SHP77 treated with DMSO at 0.1 percent for 48 hours (cell line): Measurements from ENCODE around the gene STPG4.
"Not testable (repeated sequence)": the region's sequence is repeated elsewhere in the genome, so short reads cannot be mapped to it uniquely, and the experiment has no call there.

Experiments used
- DNase-seq: peaks from one replicate; lab custom pipeline; 2025; lab: John Stamatoyannopoulos, UW

Gene STPG4

DNA sequence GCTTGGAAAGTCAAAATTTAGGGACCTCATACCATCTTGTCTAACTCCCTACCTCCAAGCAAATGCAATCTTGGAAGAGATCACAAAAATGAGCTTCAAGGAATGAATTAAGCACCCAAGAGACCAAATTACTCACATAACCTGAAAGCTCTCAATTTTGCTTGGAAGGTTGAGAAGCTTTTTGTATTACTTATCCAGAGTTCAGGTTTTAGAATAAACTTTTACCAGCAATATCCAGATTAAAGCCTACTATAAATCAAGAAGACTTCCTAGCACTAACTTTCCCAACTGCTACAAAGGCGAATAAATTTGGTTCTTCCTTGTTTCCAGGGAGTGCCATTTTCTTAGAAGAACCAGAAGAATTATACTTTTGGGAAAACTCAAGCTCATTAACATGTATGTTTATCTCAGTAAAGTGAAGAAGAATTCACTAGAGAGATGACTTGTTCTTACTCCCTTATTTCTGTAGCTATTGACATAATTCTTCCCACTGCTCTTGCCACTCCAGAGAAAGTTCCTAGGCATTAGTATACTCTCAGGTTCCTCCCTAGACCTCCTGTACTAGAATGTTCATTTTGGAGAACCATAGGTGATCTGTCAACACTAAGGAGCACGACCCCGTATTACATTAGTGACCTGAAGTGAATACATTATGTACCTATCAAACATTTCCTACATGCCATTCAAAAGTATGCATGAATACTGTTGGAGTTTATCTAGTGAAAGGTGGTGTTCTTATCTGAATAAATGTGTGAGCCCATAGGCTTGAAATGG, 18.0 kb upstream of the STPG4 start:
- no peak for DNase-seq

DNA sequence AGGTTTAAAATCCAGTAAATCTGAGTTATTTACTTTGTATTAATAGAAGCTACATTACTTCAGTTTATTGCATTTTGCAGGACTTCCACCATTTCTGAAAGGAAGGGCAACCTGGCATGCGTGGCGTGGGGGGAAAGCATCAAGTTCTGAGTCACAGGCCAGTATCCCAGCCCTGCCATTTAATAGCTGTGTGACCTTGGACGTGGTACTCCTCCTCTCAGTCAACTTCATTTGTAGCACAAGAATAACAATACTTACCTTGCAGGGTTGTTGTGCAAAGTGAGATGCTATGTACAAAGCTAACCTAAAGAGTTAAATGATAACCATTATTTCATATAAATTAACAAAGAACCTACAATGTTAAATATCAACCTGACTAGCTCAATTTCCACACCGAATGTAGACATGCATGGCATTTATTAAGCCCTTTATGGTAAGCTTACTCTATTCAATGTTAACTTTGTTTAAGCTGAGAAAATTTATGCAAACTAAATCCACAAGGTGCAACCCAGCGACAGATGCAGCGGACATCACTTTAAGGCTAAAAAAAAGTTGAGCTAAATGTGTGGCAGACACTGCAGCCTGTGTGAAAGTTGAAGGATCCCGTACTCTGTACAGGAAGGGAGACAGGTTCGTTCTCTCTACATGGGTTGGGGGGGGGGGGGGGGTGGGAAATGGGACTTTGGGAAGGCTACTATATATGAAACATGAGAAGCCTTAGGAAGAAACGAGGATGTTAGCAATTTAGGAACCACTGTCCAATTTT, 17.2 kb upstream of the STPG4 start:
- no peak for DNase-seq

DNA sequence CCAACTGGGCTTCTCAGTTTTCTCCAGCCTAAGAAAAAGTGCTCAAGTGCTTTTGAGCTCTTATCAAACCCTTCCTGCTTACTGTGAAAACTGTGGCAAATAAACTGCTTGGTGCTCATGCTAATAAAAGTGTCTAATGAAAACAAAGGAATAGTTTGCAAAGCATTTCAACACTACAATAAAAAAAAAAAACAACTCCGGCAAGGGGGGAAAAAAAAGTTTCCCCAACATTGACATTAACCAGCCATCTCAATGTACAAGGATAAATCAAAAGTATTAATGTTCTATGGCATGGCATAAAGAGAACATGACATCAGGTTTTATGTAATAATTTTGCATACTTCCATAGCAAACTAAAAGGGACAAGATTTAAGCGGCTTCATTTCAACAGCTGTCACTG, 14.7 kb upstream of the STPG4 start:
- DNase-seq, result no peak

DNA sequence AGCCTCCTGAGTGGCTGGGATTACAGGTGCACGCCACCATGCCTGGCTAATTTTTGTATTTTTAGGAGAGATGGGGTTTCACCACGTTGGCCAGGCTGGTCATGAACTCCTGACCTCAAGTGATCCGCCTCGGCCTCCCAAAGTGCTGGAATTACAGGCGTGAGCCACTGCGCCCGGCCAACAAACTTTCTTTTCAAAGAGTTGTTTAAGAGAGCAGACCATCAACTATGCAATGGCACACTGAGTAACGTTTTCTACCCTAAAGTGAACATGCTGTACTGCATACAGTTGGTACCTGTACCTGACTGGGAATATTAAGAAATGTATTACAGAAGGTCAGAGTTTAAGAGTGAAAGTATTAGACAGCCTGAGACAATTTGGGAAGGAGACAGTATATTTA, 13.8 kb upstream of the STPG4 start:
- DNase-seq, result not testable (repeated sequence)

DNA sequence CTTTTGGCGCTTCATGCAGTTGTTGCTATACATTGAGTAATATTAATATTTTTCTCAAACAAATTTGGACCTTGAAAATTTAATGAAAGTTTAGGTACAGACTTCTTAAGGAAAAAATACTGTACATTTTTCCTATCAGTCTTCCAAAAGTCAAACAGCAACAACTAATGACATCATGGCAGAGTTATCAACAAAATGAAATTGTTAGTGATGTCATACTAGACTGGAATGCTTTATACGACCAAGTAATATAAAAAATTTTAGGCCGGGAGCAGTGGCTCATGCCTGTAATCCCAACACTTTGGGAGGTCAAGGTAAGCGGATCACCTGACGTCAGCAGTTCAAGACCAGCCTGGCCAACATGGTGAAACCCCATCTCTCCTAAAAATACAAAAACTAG, 12.0 kb upstream of the STPG4 start:
- no peak for DNase-seq

DNA sequence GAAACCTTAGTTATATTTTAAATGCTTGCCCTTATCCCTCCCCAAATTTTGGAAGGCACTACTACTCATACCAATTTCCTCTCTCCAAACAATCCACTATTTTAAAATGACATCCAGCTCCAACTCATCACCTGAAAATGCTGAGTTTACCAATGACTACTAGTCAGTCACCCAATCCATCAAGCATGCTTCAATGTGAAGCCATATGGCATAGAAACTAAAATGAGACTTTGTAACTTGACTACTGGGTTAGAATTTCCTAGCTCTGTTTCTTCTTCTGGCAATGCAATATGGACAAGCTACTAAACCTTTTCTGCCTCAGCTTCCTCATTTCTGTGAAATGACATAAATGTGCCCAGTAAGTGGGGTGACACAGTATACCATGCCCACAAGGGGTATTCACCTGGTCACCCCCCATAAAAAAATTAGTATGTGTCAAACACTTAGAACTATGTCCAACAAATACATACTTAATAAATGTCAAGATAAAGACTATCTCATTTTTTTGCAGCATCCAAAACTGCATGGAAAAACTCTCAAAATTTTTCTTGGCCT, 10.0 kb upstream of the STPG4 start:
- DNase-seq, result no peak

DNA sequence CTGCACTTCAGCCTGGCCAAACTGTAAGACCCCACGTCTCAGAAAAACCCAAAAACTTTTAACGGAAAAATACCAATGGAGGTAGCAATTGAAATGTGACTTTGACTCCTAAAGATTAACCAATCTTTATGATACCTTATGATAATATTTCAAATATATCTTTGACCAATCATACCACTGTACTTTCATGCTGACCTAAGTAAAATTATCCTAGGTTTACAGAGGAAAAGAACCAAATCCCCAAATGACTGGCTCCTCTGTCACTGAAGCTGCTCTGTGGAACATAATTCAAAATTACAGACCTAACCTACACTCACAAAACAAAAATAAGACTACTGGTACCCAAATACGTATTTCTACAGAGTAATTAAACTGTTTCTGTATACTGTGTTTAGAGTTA, 7.7 kb upstream of the STPG4 start:
- DNase-seq, result no peak

DNA sequence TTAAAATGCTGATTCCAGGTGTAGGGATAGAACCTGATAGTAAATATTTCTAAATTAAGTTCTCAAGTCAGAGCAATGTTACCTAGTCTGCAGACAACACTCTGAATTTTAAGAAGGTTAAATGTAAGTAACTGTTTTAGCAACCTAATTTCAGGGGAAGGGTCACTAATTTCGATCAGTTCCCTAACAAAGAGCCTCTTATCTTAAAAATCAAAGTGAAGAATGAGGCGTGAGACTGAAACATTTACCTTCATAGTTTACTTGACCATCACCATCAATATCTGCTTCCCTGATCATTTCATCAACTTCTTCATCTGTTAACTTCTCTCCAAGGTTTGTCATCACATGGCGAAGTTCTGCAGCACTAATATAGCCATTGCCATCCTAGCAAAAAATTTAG, 6.4 kb upstream of the STPG4 start:
- DNase-seq, result no peak

DNA sequence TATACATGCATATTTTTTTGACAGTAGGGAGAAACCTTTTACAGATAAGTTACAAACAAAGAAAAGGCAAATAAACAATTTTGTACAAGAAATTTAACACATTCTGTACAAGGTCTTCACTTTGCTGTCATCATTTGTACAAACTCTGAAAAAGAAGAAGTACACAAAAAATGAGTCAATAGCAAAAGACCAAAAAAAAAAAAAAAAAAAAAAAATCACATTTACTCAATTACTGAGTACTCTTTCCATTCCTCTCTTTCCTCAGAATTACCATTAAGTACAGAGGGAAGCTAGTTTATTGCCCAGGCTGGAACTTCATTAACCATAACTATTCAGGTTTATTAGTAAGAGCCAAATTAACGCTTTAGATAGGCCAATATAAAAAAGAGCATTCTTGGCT, 5.6 kb upstream of the STPG4 start:
- DNase-seq, result no peak

DNA sequence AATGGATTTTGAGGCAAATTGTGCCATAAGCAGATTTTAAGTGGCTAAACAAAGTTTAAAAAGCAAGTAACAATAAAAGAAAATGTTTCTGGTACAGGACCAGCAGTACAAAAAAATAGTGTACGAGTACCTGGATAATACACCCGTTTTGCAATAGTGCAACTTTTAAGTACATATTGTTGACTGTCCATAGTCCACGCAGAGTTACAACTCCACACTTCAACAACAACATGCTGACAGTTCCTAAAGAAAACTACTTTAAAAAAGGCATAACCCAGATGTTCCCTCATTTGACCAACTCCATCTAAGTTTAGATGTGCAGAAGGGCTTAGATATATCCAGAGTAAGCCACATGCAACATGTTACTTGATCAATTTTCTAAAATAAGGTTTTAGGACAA, 5.1 kb upstream of the STPG4 start:
- no peak for DNase-seq

DNA sequence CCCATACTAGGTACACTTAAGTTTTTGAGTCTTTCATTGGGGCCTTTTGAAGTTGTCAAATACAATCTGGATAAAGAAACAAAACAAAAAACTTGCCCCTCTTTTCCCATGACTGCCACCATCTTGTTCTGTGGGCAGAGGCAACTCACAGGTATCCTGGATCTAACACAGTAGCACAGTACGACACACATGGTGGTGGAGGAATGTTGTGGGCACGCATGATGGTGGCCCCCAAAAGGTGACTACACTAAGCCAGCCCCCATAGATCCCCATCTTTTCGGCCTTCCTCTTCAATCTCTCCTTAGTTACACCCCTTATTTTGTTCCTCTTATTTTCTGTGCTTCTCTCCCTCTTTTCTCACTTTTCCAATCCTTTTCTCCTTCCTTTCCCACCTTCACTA, 4.5 kb upstream of the STPG4 start:
- DNase-seq, result no peak

DNA sequence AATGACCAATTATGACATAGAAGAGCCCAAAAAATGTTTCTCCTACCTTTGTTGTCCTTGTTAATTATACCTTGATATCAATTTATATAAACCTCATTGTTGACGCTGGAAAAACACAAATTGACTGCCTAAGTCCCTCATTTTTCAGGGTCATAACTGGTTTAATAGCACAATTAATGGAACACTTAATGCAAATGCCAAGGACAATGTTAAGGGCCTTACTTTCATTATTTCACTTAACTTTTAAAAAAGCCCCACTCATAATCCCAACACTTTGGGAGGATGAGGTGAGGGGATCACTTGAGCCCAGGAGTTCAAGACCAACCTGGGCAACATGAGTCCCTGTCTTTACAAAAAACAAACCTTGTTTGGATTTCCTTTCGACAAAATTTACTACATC, 3.5 kb upstream of the STPG4 start:
- no peak for DNase-seq

DNA sequence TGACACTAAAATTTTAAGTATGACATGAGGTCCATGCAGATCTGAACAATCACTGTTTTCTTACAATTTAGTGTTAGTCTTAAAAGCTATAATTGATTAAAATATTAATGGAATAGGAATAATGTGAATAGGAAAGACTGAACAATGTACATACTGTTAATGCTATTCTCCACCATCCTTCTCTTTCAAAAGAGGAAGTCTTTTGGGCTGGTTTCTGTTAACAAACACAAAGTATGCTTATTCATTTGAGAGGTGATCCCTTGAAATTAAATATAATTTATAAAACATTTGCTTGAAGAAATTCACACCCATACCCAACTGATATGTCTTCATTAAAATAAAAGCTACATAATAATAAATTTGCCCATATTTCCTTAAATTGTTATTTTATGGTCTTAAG, 2.3 kb downstream of the STPG4 start:
- DNase-seq, result no peak

DNA sequence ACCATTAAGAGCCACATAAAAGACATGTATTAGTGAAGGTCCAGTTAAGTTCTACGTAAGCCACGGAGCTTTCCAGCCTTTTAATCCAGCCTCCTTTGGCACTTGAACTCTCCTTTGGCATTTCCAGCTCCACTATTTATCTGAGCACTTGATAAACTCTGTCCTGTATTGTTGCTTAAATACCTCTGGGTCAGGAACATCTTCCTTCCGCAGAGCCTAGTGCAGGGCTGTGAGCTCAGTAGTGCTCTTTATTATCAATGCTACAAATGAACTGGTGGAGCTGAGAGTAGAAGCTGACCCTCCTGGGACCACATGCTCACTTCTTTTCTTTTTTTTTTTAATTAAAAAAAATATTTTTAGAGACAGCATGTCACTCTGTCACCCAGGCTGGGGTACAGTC, 4.9 kb downstream of the STPG4 start:
- DNase-seq, result no peak

DNA sequence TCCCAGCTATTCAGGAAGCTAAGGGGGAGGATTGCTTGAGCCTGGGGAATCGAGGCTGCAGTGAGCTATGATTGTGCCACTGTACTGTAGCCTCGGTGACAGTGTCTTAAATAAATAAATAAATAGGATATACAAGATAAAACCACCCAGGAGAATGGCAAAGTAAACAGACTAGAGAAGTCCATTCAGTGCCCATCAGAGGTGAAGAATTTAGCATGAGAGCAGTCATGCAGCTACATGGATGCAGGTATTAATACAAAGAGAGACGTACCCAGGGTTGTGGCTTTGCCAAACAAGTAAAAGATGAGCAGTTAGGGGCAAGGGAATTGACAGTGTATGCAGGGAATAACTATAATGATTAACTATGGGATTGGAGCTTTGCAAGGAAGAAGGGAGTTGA, 8.1 kb downstream of the STPG4 start:
- DNase-seq, result no peak

DNA sequence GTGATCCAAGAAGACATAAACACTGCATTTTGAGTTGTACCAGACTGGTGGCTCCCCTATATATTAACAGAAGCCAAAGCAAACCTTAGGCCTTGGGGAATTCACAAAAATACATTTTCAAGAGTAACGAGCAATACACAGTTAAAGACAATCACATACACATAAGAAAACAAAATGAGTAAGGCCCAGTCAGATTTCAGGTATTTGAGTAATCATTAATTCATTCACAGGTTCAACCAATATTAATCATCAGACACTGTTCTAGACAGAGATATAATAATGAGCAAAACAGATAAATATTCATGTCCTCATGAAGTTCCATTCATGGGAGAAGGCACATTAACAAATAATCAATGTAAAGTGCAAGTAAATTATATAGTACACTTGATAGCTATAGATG, 9.6 kb downstream of the STPG4 start:
- no peak for DNase-seq

DNA sequence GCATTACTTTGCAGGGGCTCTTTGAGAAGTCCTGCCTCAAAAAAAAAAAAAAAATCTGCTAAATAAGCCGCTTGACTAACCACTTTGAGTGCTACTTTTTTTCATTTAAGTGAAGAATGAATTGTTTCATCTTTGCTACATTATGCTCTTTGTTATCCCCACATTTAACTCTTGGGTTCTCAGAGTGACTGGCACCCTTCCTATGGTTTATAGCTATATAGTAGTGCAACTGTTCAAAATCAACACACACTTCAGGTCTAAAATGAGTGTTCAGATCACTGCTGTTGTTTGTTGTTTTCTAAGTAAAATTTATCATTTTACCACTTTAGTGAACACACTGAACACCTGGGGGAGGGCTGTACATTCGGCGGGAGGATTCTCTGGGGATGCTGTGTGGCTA, 13.6 kb downstream of the STPG4 start:
- no peak for DNase-seq

DNA sequence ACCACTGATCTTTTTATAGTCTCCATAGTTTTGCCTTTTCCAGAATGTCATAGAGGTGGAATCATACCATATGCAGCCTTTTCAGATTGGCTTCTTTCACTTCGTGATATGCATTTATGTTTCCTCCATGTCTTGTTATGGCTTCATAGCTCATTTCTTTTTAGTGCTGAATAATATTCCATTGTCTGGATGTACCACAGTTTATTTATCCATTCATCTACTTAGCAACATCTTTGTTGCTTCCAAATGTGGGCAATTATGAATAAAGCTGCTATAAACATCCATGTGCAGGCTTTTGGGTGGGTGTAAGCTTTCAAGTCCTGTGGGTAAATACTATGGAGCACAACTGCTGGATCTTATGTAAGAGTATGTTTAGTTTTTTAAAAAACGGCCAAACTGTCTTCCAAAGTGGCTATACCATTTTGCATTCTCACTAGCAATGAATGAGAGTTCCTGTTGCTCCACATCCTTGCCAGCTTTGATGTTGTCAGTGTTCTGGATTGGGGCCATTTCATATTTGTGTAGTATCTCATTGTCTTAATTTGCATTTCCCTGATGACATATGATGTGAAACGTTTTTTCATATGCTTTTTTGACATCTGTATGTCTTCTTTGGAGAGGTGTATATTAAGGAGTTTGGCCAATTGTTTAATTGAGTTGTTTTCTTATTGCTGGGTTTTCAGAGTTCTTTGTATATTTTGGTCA, 20.6 kb downstream of the STPG4 start:
- DNase-seq, result no peak

DNA sequence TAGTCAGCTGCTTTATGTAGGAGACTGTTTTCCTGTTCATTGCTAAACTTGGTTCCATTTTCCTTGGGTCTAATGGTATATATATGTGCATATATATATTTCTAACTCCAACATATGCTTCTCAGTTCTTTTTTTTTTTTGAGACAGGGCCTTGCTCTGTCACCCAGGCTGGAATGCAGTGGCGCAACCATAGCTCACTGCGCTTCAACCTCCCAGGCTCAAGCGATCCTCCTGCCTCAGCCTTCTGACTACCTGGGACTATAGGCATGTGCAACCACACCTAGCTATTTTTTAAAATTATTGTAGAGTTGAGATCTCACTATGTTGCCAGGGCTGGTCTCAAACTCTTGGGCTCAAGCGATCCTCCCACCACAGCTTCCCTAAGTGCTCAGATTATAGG, 22.1 kb downstream of the STPG4 start:
- no peak for DNase-seq

DNA sequence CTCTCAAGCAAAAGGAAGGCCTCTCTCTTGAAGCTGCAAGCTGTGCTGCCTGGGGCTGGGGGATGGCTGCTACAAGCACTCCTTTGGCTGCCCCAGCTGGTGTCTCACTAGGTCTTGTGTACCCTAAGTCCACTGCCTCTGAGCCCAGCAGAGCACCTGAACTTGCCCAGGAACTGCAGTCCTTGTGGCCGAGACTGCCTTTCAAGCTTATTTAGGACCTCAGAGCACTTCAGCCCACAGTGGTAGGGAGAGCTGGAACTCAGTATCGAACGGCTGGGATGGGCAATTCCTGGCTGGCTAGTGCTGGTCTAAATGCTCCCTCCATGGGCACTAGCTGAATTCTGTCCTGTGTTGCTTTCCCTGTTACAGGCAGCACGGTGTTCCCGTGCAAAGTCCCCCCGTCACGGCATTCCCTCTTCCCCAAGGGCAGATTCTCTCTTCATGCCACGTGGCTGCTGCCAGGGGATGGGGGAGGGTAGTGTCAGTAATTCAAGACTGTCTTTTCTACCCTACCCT, 25.9 kb downstream of the STPG4 start:
- no peak for DNase-seq

DNA sequence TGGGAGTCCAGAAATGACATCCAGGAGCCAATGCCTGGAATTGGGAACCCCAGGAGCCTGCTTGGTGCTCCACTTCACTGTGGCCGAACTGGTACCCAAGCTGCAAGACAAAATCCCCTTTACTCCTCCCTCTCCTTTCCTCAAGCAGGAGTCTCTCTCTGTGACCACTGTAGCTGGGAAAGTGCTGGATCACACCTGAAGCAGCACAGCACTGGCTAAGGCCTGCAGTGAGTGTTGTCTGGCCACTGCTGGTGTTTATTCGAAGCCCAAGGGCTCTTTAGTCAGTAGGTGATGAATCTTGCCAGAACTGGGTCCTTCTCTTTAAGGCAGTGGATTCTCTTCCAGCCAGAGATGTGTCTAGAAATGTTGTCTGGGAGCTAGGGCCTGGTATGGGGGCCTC, 26.4 kb downstream of the STPG4 start:
- DNase-seq, result no peak

DNA sequence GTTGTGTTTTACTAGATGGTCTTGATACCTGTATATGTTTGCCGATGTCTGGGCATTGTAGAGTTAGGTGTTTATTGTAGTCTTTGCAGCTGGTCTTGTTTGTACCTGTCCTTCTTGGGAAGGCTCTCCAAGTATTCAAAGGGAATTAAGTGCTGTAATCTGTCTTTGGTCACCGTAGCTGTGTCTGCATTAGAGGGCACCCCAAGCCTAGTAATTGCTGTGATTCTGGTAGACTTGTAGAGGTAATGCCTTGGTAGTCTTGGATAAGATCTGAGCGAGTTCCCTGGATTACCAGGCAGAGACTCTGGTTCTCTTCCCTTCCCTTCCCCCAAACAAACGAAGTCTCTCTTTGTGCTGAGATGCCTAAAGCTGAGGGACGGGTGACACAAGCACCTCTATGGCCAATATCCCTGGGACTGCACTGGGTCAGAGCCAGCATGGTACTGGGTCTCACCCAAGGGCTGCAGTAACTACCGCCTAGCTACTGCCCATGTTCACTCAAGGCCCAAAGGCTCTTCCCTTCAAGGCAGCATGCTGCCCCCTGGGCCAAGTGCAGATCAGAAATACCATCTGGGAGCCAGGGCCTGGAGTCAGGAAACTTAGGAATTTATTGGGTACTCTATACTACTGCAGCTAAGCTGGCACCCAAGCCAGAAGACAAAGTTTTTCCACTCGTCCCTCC, 27.1 kb downstream of the STPG4 start:
- no peak for DNase-seq
